Epidermal melanocyte (primary cell): Measurements from ENCODE around the gene DIMT1.

Source experiments
- DNase-seq: peaks from one replicate; pipeline ENCODE4 v3.0.0; 2011; ENCODE audit warnings: low spot score; ENCODE audit not compliant: insufficient read length

DIMT1 gene

DNA sequence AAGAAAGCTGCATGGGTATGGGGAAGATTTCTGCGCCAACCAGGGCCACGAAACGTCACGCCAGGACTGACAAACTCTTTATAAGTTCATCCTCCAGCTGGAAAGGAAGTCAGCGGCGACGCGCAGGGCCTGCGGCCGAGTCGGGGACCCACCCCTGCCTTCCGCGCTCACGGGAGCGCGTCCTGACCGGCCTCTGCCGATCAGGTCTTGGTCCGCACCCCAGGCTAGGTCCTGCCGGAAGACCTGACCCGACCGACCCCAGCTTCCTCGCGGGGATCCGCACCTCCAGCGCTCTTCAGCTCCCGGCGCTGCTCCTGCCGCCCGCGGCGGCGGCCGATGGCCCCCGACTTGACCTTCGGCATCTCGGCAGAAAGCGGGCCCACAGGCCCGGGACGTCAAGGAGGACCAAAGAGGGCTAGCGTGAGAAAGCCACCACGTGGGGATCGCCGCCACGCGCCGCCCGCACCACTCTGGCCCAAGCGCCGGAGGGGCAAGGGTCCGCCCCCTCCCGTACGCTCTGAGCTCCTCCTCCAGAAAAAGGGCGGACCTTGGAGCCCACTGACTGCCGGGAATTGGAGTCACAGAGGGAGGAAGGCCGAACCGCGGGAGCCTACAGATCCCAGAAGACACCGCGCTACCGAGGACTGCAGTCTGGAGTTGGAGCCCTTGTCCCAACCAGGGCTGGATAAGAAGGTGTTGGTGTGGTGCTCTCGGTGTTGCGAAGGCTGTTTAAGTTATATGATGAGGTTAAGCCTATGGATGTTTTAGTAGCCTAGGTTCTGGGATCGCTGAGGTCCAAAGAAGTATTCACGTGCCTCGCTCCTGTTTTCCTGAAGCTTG, at the start of gene DIMT1:
Gene DIMT1 (minus strand): TSS at position 495 of the 840 bp plus-strand sequence. CDS start 133 bp downstream, at position 362.
- peak; percentile 87 for DNase-seq

DNA sequence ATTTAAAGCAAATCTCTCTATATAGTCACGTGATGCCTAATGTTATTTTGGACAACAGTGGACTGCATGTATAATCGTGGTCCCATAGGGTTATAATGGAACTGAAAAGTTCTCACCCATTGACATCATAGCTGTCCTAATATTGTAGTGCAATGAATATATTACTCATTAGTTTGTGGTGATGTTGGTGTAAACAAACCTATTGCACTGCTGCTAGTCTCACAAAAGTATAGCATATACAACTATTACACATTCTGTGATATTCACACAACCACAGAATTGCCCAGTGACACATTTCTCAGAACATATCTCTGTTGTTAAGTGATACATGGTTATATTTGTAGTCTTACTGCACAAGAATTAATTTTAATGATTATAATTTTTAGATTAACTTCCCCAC, 46.6 kb upstream of the DIMT1 start:
- DNase-seq: no peak

DNA sequence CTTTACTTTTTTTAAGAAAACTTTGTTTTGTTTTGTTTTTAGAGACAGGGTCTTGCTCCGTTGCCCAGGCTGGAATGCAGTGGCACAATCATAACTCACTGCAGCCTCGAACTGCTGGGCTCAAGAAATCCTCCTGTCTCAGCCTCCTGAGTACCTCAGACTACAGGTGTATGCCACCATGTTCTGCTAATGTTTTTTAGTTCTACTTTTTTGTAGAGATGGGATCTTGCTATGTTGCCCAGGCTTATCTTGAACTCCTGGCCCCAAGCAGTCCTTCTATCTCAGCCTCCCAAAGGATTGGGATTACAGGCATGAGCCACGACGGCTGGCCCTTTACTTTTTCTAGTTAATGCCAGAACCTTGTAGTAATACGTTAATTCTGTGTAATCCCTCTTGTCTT, 44.8 kb upstream of the DIMT1 start:
- DNase-seq: no peak

DNA sequence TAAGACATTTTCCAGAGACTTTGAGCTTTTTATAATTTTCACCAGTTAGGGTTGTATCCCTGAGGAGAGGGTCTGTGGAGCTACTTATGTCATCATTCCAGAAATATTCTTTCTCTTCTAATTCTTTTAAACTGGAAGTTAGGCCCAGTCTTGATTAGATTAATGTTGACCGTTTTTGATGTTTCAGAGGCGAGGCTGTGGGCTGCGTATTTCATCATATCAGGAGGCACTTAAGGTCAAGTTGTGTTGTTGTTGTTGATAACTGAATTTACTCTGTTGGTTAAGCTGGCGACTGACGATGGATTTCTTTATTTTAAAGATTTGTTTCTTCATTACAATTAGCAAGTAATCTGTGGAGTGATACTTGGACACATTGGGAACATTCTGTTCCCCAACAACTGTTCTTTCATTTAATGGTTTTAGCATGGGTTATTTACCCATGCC, 28.9 kb upstream of the DIMT1 start:
- no peak for DNase-seq

DNA sequence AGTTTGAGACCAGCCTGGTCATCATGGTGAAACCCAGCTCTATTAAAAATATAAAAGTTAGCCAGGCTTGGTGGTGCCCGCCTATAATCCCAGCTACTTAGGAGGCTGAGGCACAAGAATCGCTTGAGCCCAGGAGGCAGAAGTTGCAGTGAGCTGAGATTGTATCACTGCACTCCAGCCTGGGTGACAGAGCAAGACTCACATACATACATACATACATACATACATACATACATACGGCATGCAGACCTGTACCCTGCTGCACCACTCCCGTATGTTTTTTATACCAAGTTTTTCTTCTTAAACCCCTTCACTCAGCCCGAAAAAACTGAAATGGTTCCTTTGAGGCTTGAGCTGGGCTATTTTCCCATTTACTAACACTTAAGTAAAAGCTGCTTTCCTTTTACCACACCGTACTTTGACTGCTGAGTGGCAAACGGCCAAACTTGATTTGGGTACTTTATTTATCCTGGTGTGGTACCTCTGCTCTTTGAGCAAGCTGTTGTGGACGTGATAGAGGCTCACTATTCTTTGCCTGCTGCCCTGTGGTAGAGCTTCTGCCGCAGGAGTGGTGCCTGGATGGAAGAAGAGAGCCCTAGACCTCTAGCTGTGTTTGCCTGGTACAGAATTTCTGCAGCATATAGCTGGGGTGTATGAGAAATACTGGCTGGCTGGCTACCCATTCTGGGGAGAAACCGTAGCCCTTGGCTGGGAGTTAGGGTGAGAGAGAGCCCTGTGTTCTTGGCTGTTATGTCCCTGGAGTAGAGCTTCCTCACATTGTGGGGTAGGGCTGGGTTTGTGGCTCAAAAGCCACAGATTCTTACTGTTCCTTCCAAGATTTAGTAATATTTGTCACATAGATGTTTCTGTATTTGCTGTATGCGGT, 28.3 kb upstream of the DIMT1 start:
- no peak for DNase-seq

DNA sequence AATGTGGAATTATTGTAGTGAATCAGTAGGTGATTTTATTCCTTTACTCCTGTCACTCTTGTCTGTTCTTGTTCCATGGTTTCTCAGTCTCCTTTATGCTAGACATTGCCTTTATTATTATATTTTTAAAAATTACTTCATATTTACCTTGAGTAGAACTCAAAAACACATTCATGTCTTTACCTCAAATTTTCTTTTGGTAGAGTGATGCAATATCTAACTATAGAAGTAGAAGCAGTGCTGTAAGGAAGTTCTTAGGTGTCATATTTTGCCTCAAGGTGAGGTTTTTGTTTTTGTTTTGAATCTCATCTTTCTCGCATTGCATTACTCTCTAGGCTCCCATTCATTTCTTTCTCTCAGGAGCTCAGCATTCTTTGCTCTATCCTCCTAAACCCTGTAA, 21.1 kb upstream of the DIMT1 start:
- no peak for DNase-seq

DNA sequence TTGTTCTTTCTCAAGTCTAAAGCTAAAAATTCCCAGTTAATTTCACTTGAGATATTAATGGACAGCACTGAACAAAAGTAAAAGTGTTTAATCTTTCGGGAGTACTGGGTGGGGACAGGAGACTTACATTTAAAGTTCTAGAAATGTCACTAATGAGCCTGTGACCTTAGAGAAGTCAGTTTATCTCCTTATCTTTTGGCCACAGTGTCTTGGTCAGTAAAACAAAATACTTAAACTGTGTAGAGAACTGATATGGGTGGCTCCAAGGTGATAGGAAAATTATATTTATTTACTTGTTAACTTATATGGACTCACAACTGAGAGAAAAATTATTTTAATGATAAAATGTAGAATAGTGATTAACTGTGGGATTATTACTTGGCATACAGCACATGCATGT, 17.7 kb upstream of the DIMT1 start:
- no peak for DNase-seq

DNA sequence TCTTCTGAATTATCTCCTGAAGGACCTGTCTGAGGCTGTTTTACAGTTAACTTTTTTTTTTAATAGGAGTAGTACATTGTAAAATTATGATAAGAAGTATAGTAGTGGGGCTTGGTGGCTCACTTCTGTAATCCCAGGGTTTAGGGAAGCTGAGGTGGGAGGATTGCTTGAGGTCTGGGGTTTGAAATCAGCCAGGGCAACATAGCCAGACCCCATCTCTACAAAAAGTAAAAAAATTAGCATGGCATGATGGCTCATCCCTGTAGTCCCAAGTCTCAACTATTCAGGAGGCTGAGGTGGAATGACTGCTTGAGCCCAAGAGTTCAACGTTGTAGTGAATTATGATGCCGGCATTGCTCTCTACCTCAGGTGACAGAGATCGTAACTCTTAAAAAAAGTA, 15.9 kb upstream of the DIMT1 start:
- DNase-seq: no peak

DNA sequence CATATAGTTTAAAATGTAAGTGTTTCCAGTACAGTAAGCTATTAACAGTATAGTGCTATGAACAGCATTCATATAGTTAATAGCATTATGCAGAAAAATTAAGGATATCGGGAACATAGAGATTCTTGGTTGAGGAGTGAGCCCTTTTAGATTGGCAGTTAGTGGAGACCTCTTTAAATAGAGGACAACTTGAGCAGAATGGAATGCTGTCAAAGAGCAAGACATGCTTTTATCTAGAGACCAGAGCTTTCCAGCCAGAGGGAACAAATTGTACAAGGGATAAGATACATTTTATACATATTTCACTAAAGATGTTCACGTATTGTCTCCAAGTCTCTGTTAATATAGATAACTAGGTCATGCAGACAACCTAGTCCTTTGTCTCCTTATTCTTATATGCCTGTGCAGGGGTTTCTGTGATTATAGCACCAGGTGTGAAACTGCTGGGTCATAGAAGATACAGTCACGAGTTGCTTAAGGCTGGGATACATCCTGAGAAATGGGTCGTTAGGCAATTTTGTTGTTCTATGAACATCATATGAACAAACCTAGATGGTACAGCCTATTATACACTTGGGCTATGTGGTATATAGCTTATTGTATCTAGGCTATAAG, 14.9 kb upstream of the DIMT1 start:
- no peak for DNase-seq

DNA sequence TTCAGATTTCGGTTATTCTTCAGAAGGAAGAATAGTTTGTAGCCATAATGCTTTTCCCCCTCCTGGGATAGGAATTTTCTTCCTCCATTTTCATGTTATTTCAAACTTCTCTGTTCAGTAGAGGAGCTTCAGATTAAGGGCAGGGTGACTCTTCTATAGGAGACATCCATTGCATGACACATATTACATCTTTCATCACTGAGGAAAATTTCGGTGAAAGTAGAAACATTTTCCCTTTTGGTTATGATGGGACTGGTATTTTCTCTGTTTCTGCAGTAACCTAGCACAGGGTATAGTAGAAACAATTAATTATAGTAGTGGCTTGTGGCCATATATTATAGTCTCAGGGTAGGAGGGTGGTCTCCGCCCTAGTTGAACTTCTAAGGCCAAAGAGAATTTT, 10.0 kb upstream of the DIMT1 start:
- DNase-seq: no peak

DNA sequence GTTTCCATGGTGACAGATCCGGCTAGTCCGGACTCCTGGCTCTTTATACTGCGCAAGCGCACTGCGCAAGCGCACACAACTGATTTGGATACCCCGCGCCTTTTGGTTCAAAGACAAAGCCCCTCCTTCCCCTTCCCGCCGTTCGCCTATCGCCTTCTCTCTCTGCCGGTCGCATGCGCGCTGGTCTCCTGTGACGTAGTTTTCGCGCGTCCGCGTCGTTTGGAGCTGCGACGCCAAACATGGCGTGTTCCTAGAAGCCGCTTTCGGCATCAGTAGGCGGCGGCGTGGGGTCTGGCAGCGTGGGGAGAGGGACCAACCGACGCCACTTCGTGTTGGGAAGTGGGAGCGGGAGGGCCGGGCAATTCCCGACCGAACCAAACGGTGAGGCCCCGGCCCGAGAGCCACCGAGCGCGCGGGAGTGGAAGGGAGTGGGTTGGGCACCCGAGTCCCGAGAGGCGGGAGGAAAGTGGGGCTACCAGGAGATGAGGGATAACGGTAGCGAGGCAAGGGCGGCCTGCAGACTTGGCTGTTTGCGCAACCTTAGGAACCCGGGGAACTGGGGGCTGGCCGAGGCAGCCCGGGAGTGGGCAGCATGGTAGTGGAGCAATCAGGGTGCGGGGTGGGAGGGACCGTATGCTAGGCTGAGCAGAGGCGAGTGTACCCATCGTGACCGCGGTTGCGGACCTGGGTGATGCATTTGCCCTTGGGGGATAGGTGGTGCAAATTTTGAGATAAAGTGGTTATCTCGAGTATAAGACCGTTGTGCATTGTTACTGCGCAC, 9.0 kb upstream of the DIMT1 start, which contains the start of gene IPO11:
Gene IPO11 (plus strand): TSS at position 215 of the 781 bp plus-strand sequence. CDS start 24,517 bp downstream, outside the sequence.
- DNase-seq: peak; percentile 87

DNA sequence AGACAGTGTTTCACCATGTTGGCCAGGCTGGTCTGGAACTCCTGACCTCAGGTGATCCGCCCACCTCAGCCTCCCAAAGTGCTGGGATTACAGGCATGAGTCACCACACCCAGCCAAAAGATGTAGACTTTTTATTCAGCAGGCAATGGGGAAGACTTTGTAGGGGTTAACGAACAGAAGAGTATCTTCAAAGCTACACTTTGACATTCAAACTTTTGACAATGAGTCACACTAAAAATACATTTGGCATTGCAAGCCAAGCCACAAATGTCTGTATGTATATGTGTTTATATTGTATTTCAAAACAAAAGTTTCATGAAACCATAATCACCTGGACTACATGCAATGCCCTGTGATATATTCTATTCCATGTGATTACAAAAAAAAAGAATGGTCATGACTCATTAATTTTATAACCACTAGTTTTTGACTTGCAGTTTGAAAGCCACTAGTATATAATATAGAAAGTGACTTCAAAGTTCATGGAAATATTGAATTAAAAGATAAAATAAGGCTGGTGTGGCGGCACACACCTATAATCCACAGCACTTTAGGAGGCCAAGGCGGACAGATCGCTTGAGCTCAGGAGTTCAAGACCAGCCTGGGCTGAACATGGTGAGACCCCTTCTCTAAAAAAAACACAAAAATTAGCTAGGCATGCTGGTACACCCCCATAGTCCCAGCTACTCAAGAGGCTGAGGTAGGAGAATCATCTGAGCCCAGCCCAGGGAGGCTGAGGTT, 8.3 kb downstream of the DIMT1 start:
- no peak for DNase-seq

DNA sequence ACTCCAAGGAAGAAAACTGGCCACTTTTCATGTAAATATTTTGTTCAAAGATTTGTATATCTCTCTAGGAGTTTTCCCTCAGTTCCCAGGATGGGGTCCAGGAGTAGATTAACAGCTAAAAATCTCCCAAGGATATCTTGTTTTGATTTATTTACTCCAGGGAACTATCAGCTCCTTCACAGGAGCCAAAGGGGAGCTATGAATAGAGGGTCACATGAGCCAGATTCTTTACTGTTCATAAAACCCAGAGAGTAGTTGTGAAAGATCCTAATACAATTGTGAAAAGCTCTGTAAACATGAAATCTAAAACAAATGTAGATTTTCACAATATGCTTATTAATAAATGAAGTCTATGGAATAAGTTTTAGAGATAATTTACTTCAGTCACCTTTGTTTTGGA, 16.9 kb downstream of the DIMT1 start:
- DNase-seq: no peak

DNA sequence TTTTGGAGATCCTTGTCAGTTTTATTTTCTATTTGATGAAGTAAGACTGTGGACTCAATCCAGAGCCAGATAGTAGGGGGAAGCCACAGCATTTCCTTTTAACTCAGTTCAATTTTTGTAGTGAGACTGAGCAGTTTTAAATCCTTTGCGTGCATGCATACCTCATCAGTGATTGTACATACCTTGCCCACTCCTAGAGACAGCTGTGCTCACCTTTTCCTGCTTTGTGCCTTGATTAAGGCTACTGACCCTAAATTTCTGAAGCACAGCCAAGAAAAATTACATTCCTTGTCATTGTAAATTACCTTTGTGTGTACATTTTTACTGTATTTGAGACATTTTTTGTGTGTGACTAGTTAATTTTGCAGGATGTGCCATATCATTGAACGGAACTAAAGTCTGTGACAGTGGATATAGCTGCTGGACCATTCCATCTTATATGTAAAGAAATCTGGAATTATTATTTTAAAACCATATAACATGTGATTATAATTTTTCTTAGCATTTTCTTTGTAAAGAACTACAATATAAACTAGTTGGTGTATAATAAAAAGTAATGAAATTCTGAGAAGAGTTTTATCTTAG, 17.8 kb downstream of the DIMT1 start:
- DNase-seq: no peak

DNA sequence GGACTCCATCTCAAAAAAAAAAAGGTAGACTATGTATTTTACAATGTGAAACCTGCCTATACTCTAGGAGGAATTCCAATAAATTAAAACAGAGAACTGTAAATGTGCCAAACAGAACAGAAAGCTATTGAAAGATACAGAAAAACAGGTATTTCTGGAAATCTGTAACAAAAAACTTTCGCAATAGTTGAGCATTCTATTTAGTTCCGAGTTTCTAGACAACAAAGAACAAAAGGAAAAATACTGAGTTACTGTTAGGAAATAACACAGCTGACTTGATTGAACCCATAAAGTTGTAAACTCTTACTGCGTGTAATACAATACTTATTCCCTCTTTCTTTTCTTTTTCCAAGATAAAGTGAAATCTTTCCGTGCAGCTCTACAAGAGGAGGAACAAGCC, 18.6 kb downstream of the DIMT1 start:
- no peak for DNase-seq

DNA sequence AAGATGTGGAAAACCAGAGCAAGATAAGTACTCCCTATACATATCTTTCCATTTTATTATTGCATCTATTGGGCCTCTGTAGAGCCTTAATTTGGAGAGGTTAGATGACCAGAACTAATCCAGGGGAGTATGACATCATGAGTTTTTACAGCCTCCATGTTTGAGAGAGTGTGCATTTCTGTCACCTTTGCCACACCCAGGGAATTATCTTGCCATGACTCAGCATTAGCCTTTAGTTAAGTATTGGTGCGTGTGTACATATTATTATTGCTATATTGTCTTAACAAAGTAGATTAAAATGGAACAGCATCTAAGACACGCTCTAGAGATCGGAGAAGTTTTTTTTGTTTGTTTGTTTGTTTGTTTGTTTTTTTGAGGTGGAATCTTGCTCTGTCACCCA, 27.6 kb downstream of the DIMT1 start:
- DNase-seq: no peak

DNA sequence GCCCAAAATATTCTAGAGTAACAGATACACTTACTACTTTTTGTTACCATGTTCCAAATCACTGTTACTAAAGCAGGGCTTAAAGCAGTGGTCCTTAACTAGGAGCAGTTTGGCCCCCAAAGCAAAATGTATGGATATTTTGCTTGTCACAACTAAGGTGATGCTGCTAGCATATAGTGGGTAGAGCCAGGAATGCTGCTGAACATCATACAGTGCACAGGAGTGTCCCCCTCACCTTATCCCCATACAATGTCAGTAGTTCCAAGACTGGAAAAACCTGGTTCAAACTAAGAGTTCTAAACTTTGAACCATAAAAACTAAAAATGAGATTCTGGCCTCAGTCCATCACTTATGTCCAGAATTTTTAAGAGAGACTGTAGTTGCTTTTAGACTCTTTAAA, 28.1 kb downstream of the DIMT1 start:
- DNase-seq: no peak

DNA sequence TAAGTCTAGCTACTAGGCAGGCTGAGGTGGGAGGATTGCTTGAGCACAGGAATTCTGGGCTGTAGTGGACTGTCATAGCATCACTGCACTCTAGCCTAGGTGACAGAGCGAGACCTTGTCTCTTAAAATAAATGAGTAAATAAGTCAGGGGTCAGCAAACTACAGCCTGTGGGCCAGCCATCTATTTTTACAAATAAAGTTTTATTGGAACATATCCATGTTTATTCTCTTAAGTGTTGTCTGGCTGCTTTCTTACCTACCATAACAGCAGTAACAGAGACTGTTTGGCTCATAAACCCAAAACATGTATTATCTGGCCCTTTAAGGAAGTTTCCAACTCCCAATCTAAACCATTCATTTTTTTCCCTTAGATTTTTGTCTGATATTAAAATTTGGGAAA, 29.6 kb downstream of the DIMT1 start:
- DNase-seq: no peak

DNA sequence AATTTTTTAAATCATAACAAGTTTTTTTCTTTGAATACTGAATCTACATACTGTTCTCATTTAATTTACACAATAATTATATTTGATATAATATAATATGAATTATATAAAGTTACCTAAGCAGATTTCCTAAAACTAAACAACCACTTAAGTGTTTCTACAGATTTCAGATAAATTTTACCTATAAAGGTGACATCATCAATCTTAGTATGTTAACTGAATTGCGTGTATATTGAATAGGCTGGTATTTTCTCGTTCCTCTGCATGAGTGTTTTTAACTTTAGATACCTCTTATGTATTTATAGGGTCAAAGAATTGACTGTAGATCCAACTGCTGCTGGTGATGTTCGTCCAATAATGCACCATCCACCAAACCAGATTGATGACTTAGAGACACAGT, 30.3 kb downstream of the DIMT1 start:
- DNase-seq: no peak

DNA sequence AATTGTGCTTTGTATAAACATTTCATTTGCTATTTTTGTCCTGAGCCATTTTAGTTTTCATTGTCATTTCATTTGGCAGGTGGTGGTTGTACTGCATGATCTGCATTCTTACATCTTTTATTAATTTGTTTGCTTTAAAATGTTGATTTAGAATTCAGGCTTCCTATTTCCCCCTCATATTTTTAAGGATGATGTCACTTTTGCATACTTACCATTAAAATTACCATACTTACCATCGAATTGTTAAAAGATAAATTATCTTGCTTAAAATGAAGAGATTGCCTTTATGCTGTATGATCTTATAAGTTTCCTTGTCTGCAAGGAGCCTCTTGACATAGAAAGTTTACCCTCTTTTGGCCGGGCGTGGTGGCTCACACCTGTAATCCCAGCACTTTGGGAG, 31.1 kb downstream of the DIMT1 start:
- DNase-seq: no peak
